KOPT-K1 (cell line): ENCODE data around the gene ZKSCAN4.

Source experiments
- H3K27ac ChIP-seq: fragments of 200-600 bp; sonication (generic); 2 replicates; pipeline ENCODE4 v1.5.1; 2016; ENCODE audit warnings: antibody characterized with exemption, mild to moderate bottlenecking, low read depth, low read length; ENCODE audit not compliant: poor library complexity, severe bottlenecking
- H3K36me3 ChIP-seq: fragments of 200-600 bp; sonication (generic); 2 replicates; pipeline ENCODE4 v1.5.1; 2017; ENCODE audit warnings: antibody characterized with exemption, mild to moderate bottlenecking, low read length, moderate library complexity; ENCODE audit not compliant: insufficient read depth
- H3K9me3 ChIP-seq: fragments of 200-600 bp; sonication (generic); 2 replicates; pipeline ENCODE4 v1.5.1; 2017; ENCODE audit warnings: antibody characterized with exemption, low read length, mild to moderate bottlenecking; ENCODE audit not compliant: insufficient read depth, poor library complexity, severe bottlenecking

ZKSCAN4 gene

DNA sequence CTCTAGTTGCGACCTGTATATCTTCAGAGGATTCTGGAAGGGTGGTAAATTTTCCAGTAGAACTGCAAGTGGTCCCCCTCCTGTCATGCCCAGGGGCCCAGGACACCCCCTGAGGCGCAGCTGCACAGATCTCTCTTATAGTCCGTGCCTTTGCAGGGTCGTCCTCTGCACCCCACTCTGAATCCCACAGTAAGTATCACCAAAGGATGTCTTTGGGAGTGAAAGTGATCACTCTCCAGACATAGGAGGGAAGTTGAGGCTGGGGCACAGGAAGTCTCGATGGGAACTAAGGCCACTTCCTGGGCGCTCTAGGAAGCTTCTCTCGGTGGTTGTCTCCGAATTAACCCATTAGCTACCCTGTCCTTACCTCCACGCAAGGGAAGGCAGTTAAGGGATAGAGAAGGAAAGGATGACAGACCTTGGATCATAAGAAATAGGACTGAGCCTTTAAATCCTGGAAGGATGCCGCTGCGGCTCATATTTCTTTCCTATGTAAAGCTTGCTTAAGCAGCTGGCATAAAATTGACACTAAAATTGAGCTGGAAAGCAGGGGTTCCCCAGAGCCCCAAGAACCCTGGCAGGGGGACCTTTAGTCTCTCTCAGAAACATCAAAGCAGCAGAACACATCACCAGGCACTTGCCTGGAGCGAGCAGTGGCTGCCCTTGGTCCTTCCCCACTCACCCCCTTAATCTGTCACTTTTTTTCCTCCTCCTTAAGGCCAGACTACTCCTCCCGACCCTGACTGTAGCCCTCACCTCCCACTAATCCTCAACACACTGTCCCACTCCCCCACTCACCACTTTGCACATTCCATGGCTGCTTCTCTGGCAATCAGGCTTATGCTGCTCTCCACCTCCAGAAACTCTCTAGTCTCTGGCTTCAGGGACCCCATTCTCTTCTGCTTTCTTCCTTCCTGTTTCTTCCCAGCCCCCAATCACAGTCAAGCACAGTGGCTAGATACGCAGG is at the start of gene ZKSCAN4:
Gene ZKSCAN4, minus strand, starts transcription at position 261 of the 967 bp plus-strand sequence. CDS start 289 bp downstream, outside the sequence.
- peak within 1 kb of the TSS; percentile 70 for H3K27ac ChIP-seq
- H3K36me3 ChIP-seq: peaks cover 22% of the 10 kb centered on the region
- no peaks in the 10 kb centered on the region for H3K9me3 ChIP-seq

DNA sequence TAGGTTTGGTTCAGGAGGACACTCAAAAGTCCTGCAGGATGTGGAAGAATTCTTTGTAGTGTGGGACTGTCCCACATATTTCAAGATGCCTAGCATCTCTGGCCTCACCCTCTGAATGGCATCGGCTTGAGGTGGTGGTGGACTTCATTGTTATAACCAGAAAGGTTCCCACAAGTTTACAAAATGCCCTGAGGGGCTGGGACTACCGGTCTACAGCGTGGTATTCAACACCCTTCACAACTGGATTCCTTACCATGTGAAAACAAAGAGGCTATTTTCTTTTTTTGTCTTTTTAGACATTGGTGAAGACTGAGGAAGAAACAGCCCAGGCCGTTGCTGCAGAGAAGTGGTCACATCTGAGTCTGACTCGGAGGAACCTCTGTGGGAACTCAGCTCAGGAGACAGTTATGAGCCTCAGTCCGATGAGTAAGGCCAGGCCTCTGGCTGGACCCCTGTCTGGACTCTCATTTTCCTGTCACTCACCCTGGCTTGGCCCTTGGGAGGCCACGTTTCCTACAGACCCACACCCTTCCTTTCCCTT is 44.5 kb upstream of the ZKSCAN4 start:
- H3K36me3 ChIP-seq: peaks cover 28% of the 10 kb centered on the region
- H3K27ac ChIP-seq: no peak overlapping the region
- no peaks in the 10 kb centered on the region for H3K9me3 ChIP-seq

DNA sequence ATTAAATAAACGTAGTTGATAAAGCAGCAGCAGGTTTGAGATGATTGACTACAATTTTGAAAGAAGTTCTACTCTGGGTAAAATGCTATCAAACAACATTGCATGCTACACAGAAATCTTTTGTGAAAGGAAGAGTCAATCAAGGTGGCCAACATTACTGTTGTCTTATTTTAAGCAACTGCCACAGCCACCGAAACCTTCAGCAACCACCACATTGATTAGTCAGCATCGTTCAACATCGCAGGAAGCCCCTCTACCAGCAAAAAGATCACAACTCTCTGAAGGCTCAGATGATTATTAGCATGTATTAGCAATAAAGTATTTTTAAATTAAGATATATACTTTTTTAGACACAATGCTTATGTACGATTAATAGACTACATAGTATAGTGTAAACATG is 43.3 kb upstream of the ZKSCAN4 start:
- no peaks in the 10 kb centered on the region for H3K9me3 ChIP-seq
- H3K36me3 ChIP-seq: peaks cover 19% of the 10 kb centered on the region
- H3K27ac ChIP-seq: no peak overlapping the region

DNA sequence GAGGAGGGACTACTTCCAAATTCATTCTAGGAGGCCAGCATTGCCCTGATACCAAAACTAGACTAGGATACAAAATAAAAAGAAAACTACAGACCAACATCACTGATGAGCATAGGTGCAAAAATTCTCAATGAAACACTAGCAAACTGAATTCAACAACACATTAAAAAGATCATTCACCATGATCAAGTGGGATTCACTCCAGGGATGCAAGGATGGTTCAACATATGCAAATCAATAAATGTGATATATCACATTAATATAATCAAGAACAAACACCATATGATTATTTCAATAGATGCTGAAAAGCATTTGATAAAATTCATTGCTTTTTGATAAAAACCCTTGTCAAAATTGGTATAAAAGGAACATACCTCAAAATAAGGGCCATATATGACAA is 39.5 kb upstream of the ZKSCAN4 start:
- H3K27ac ChIP-seq: no peak overlapping the region

DNA sequence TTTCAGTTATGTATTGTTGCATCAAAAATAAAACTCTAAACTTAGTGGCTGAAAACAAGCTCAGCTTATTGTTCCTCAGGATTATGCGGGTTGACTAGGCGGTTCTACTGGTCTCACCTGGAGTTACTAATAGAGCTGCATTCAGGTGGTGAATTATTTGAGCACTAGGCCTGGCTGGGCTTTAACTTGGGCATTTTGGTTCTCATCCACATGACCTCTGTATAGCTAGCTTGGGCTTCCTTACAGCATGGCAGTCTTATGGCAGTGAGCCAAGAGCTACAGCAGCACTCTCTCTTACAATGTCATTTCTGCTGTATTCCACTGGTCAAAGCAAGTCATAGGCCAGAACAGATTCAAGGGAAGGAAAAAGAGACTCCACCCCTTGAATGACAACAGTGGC is 30.9 kb upstream of the ZKSCAN4 start:
- H3K27ac ChIP-seq: no peak overlapping the region
- H3K36me3 ChIP-seq: peaks cover 44% of the 10 kb centered on the region
- H3K9me3 ChIP-seq: no peaks in the 10 kb centered on the region

More for the DNA sequence above, 39.5 kb upstream of the ZKSCAN4 start:
- Histone ChIP-seq H3K9me3 (no peaks in the 10 kb centered on the region), H3K36me3 (peaks cover 29% of the 10 kb centered on the region)

DNA sequence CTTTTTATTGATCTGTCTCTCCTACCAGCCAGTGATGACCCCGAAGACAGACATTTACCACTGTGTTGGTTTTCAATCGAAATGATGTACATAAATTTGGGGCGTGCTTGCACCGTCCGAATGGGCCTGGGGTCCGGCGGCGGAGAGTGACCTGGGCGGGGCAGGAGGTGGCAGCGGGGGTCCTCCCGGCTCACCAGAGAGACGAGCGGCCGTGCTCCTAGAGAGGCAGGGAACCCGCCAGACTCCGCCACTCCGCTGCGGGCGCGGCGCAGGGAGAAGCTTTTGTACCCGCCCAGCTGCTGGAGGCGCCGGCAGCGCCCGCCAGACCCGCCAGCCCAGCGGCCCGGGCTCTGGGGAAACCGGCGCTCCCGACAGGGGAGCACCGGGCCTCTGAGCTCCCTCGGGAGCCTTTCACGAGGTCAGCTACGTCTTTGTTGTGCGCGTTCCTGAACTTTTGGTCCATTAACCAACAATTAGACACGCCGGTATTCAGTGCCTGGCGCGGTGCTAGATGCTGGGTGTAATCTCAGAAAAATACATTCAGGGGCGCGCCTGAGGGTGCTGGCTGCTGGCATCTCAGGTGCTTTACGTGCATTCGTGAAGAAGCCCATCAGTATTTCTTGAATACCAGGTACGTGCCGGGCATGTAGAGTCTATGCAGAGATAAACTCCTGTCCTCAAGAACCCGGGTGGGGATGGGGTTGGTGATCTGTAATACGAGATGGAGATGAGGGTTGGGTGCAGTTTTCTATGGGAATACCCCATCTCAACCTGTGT is 29.4 kb upstream of the ZKSCAN4 start, which contains the start of gene PGBD1:
Gene PGBD1, plus strand, starts transcription at position 285 of the 777 bp plus-strand sequence. CDS start 2,242 bp downstream, outside the sequence.
- H3K27ac ChIP-seq: peak within 1 kb of the TSS; percentile 32

DNA sequence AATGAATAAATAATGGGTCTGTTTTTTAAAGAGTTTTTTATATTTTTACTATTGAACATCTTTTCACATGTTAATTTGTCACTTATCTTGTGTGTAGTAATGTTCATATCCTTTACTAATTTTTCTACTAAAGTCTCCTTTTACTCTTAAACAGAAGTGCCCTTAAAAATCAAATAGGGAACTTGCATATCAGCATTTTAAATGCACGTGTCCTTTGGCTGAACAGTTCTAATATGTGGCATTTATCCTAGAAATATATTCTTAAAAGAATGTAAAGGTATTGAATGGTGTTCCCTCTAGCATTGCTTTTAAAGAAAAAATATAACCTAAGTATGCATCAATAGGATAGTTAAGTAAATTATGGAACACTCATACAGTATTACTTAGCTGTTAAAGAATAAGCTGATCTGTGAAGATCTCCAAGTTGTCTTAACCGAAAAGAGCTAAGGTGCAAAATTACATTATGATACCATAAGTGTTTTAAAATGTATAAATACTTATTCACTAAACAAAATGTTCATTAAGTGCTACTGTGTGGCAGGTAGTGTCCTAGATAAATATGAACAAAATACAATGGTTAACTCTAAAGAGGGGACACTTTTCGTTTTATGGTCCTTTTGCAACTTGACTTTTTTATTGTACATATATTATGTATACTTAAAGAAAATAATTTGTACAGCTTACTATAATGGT is 28.7 kb upstream of the ZKSCAN4 start:
- H3K27ac ChIP-seq: peak overlapping the region; percentile 32
- peaks cover 41% of the 10 kb centered on the region for H3K36me3 ChIP-seq
- no peaks in the 10 kb centered on the region for H3K9me3 ChIP-seq

More for the DNA sequence above, 29.4 kb upstream of the ZKSCAN4 start, which contains the start of gene PGBD1:
- peaks cover 40% of the 10 kb centered on the region for H3K36me3 ChIP-seq
- H3K9me3 ChIP-seq: no peaks in the 10 kb centered on the region

DNA sequence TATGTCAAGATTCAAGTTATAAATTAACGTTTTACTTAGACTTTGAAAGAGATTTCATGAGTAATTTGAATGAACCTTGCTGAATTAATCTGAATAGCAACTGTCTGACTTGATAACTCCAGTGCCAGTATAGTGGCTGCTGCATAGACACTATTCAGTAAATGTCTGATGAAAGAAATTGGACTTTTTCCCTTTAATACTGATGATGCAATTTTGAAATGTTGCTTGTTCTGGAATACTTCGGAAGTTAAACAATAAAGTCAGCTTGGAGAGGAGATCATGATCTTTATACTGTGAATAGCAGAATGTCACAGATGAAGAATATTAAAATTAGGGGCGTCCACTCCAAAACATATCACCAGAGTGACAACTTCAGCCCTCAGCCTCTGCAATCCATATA is 25.7 kb upstream of the ZKSCAN4 start:
- Histone ChIP-seq H3K9me3 (no peaks in the 10 kb centered on the region), H3K27ac (no peak overlapping the region), H3K36me3 (peaks cover 43% of the 10 kb centered on the region)

DNA sequence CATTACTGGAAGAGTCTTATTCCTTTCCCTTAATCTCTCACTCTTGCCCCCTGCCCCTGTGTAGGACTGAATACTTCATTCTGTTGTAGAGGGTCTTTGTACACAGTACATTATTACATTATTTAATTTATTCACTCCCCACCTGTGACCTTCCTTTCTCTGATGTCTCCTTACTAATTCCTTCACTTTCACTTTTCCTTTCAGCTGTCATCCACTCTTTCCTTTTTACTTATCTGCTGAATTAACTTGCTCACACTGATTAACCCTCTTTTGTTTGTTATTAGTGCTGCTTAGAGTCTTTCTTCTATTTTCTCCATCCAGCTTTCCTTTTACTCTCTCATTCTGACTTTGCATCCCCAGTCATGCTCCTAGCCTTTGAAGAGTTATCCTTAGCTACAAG is 22.8 kb upstream of the ZKSCAN4 start:
- peaks cover 53% of the 10 kb centered on the region for H3K36me3 ChIP-seq
- peak overlapping the region; percentile 41 for H3K27ac ChIP-seq
- no peaks in the 10 kb centered on the region for H3K9me3 ChIP-seq

DNA sequence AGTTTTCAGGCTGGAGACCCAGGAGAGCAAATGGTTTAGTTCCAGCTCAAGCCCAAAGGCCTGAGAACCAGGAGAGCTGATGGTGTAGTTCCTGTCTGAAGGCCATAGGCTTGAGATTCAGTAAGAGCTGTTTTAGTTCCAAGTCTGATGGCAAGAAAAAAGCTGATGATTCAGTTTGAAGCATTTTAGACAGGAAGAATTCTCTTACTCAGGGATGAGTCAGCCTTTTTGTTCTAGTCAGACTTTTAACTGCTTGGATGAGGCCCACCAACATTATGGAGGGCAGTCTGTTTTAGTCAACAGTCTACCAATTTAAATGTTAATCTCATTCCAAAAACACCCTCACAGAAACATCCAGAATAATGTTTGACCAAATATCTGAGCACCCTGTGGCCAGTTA is 17.4 kb upstream of the ZKSCAN4 start:
- Histone ChIP-seq H3K27ac (no peak overlapping the region), H3K36me3 (peaks cover 26% of the 10 kb centered on the region), H3K9me3 (no peaks in the 10 kb centered on the region)

DNA sequence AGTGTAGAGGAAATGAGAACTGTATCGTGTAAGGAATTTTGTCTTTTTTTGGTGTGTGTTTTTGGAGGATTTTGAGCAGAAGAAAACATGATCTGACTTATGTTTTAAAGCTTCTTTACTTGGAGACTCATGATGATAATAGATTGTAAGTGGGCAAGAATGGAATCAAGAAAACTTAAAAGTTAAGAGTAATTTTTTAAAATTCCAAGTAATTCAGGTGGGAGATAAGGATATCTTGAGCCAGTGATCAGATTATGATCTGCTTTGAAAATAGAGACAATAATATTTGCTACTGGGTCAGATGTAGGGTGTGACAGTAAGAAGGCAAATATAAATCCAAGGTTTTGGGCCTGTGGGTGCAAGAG is 15.6 kb upstream of the ZKSCAN4 start:
- H3K27ac ChIP-seq: peak overlapping the region; percentile 77

DNA sequence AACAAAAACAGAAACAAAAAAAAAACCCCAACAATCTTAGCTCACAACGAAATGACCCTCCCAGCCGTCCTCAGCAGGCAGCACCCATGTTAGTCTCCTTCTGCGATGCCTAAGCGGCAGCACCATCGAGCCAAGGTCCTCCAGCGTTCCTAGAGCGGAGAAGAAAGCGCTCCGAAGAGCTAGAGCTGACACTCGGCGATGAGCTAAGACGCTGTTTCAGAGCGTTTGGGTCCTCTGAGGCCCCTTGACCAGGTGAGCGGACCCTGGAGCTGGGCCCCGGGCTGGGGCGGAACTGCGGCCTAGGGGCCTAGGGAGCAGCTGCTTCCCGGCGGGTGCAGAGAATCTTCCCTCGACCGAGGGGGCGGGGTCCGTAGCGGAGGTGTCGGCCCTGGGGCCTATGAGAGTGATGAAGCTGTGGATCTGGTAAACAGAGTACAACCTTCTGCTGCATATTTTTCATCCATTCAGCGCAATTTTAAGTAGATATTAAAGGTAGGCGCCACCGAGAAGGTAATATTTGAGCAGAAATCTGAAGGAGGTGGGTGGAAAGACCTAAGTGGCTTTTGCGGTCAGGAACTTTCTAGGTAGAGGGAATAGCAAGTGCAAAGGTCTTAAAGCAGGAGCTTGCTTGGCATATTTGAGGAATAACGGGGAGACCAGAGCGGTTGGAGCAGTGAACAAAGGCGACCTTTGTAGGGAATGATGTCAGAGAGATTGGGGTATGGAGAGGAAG is 15.1 kb upstream of the ZKSCAN4 start, which contains the start of gene ZSCAN26:
Gene ZSCAN26, plus strand, starts transcription at position 182 of the 733 bp plus-strand sequence. CDS start 4,777 bp downstream, outside the sequence.
- Histone ChIP-seq H3K9me3 (no peaks in the 10 kb centered on the region), H3K27ac (peak within 1 kb of the TSS; percentile 77), H3K36me3 (peaks cover 4% of the 10 kb centered on the region; the same call in 1 of the 2 replicates)

More for the DNA sequence above, 15.6 kb upstream of the ZKSCAN4 start:
- Histone ChIP-seq H3K36me3 (peaks cover 9% of the 10 kb centered on the region), H3K9me3 (no peaks in the 10 kb centered on the region)

DNA sequence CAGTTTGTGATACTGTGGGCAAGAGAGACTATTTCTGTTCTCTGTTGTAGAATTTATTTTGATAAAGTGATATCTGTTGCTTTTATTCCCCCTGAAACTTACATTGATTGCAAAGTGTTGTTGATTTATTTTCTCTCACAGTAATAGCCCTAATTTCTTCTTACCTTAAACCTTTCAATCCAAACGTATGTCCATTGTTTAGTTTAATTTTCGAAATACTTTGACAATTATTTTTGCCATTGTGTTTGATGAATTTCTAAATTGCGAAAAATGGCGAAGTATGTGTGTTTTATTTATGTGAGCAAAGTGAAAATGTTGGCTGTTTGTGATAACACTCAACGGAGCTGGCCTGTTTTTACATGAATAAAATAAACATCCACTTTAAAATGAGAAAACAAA is 14.5 kb upstream of the ZKSCAN4 start:
- Histone ChIP-seq H3K9me3 (no peaks in the 10 kb centered on the region), H3K36me3 (no peaks in the 10 kb centered on the region), H3K27ac (peak overlapping the region; percentile 77)
